IPS-11a (cell line): Measurements from ENCODE around the gene IPO13.

Source experiments
- H3K4me3 ChIP-seq: one replicate; pipeline ENCODE4 v1.5.1; 2013; ENCODE audit warnings: low read depth, low read length, control low read depth

Gene IPO13

GRCh38 chr1:43984855-43985254, 38.1 kb downstream of the IPO13 start:
- H3K4me3 ChIP-seq, result no peak overlapping the region

- no peak overlapping the region for H3K4me3 ChIP-seq
These were observed 39.3 kb downstream of the IPO13 start for GRCh38 chr1:43985984-43986595.

GRCh38 chr1:43986712-43987111, 40.0 kb downstream of the IPO13 start:
- no peak overlapping the region for H3K4me3 ChIP-seq

- no peak overlapping the region for H3K4me3 ChIP-seq
These were observed 40.6 kb downstream of the IPO13 start for GRCh38 chr1:43987159-43987902.

GRCh38 chr1:43990271-43991199, 43.8 kb downstream of the IPO13 start:
- H3K4me3 ChIP-seq, result peak overlapping the region; percentile 58

GRCh38 chr1:43991200-43991475, 44.4 kb downstream of the IPO13 start:
- H3K4me3 ChIP-seq, result peak overlapping the region; percentile 58

- H3K4me3 ChIP-seq, result peak within 1 kb of the TSS; percentile 58
These were observed 44.9 kb downstream of the IPO13 start, which contains the start of gene CCDC24 for GRCh38 chr1:43991476-43992231. Gene CCDC24 (plus strand): TSS chr1:43991599. CDS start chr1:43991879, 280 bp downstream.

- H3K4me3 ChIP-seq, result peak overlapping the region; percentile 58
These were observed 45.7 kb downstream of the IPO13 start for GRCh38 chr1:43992232-43992995.

GRCh38 chr1:43993206-43993914, 46.6 kb downstream of the IPO13 start:
- H3K4me3 ChIP-seq, result no peak overlapping the region

GRCh38 chr1:43994071-43994470, 47.3 kb downstream of the IPO13 start:
- H3K4me3 ChIP-seq, result no peak overlapping the region

GRCh38 chr1:43994794-43995790, 48.3 kb downstream of the IPO13 start:
- no peak overlapping the region for H3K4me3 ChIP-seq

GRCh38 chr1:43995984-43996732, 49.4 kb downstream of the IPO13 start:
- H3K4me3 ChIP-seq, result no peak overlapping the region

GRCh38 chr1:43996733-43997115, 50.0 kb downstream of the IPO13 start:
- H3K4me3 ChIP-seq, result no peak overlapping the region

- no peak overlapping the region for H3K4me3 ChIP-seq
These were observed 50.7 kb downstream of the IPO13 start for GRCh38 chr1:43997295-43997999.

GRCh38 chr1:43998000-43998378, 51.2 kb downstream of the IPO13 start:
- no peak overlapping the region for H3K4me3 ChIP-seq

- no peak overlapping the region for H3K4me3 ChIP-seq
These were observed 52.7 kb downstream of the IPO13 start for GRCh38 chr1:43999455-43999854.

- H3K4me3 ChIP-seq, result no peak overlapping the region
These were observed 53.4 kb downstream of the IPO13 start for GRCh38 chr1:44000122-44000665.
